ENCODE data around the gene ECI2. TPM values are rescaled to one million over a fixed set of nuclear protein-coding genes. Genes with fewer than 3 reads are reported as not detected.

Gene ECI2
- total RNA-seq, 1 experiment from 2014 or later: 19.7 TPM

GRCh38 chr6:4102687-4103244, 32.6 kb downstream of the ECI2 start:
- no peaks in the 10 kb centered on the region for H3K36me3 Mint-ChIP-seq (ENCODE audit: insufficient read depth, unreplicated experiment)
- BruUV-seq (replicated peaks): no TSS peak
- intact Hi-C loops (cut with micrococcal nuclease; ENCODE audit: unreplicated experiment): no loop called here
- H3K9me3 Mint-ChIP-seq (ENCODE audit: low read depth, unreplicated experiment): no peaks in the 10 kb centered on the region
- DNase-seq: no peak
- CTCF ChIA-PET: interaction anchor here (0.6 to 0.7 kb wide), 2 partner anchors 18 to 1337 kb away, joined by 3 read pairs; no protein-coding TSS in a partner anchor
- H3K4me3 Mint-ChIP-seq (ENCODE audit: low read depth, unreplicated experiment): no peak overlapping the region
- H3K27ac Mint-ChIP-seq (ENCODE audit: unreplicated experiment): no peak overlapping the region
- H3K4me1 Mint-ChIP-seq (ENCODE audit: low read depth, unreplicated experiment): peaks cover 33% of the 10 kb centered on the region
- no peaks in the 10 kb centered on the region for H3K27me3 Mint-ChIP-seq (ENCODE audit: unreplicated experiment)
- no peak for TF ChIP-seq CTCF (IDR thresholded peaks at IDR 0.05; ENCODE audit: unreplicated experiment)

- intact Hi-C loops (cut with micrococcal nuclease; ENCODE audit: unreplicated experiment): no loop called here
- TF ChIP-seq CTCF (IDR thresholded peaks at IDR 0.05; ENCODE audit: unreplicated experiment): no peak
- Mint-ChIP-seq H3K4me3 (ENCODE audit: low read depth, unreplicated experiment) (no peak overlapping the region), H3K27me3 (ENCODE audit: unreplicated experiment) (no peaks in the 10 kb centered on the region), H3K27ac (ENCODE audit: unreplicated experiment) (no peak overlapping the region), H3K9me3 (ENCODE audit: low read depth, unreplicated experiment) (no peaks in the 10 kb centered on the region), H3K36me3 (ENCODE audit: insufficient read depth, unreplicated experiment) (no peaks in the 10 kb centered on the region), H3K4me1 (ENCODE audit: low read depth, unreplicated experiment) (peaks cover 19% of the 10 kb centered on the region)
- CTCF ChIA-PET: no interaction called here
- no peak for DNase-seq
- no TSS peak for BruUV-seq (replicated peaks)
Observed at GRCh38 chr6:4101298-4101697, 34.1 kb downstream of the ECI2 start.

GRCh38 chr6:4100655-4101054, 34.7 kb downstream of the ECI2 start:
- CTCF ChIA-PET: no interaction called here
- BruUV-seq (replicated peaks): no TSS peak
- Mint-ChIP-seq H3K27me3 (ENCODE audit: unreplicated experiment) (no peaks in the 10 kb centered on the region), H3K36me3 (ENCODE audit: insufficient read depth, unreplicated experiment) (no peaks in the 10 kb centered on the region), H3K4me3 (ENCODE audit: low read depth, unreplicated experiment) (no peak overlapping the region), H3K27ac (ENCODE audit: unreplicated experiment) (no peak overlapping the region), H3K4me1 (ENCODE audit: low read depth, unreplicated experiment) (peaks cover 12% of the 10 kb centered on the region), H3K9me3 (ENCODE audit: low read depth, unreplicated experiment) (no peaks in the 10 kb centered on the region)
- no peak for TF ChIP-seq CTCF (IDR thresholded peaks at IDR 0.05; ENCODE audit: unreplicated experiment)
- DNase-seq: no peak
- intact Hi-C loops (cut with micrococcal nuclease; ENCODE audit: unreplicated experiment): no loop called here

GRCh38 chr6:4093288-4093687, 42.1 kb downstream of the ECI2 start:
- no peak for TF ChIP-seq CTCF (IDR thresholded peaks at IDR 0.05; ENCODE audit: unreplicated experiment)
- H3K4me1 Mint-ChIP-seq (ENCODE audit: low read depth, unreplicated experiment): no peaks in the 10 kb centered on the region
- H3K9me3 Mint-ChIP-seq (ENCODE audit: low read depth, unreplicated experiment): no peaks in the 10 kb centered on the region
- no TSS peak for BruUV-seq (replicated peaks)
- intact Hi-C loops (cut with micrococcal nuclease; ENCODE audit: unreplicated experiment): no loop called here
- H3K27ac Mint-ChIP-seq (ENCODE audit: unreplicated experiment): no peak overlapping the region
- H3K36me3 Mint-ChIP-seq (ENCODE audit: insufficient read depth, unreplicated experiment): no peaks in the 10 kb centered on the region
- DNase-seq: no peak
- H3K27me3 Mint-ChIP-seq (ENCODE audit: unreplicated experiment): no peaks in the 10 kb centered on the region
- no peak overlapping the region for H3K4me3 Mint-ChIP-seq (ENCODE audit: low read depth, unreplicated experiment)
- CTCF ChIA-PET: no interaction called here
